ENCODE data around the gene H19.

- no peak for TF ChIP-seq POLR2AphosphoS5 (IDR thresholded peaks at IDR 0.05; ENCODE audit: low read depth, low read length)
- no peak for TF ChIP-seq POLR2A (IDR thresholded peaks at IDR 0.05; ENCODE audit: low read depth, low read length)
Measured at GRCh38 chr11:1997755-1998154, at the start of gene H19.

Measured in GM12892 (cell line).